AG09309 (cell line): ENCODE data around the gene ZNF670.

Experiments used
- DNase-seq: peaks from one replicate; pipeline ENCODE4 v3.0.0-alpha.2; 2010; ENCODE audit warnings: low read depth
- H3K4me3 ChIP-seq: 2 replicates; pipeline ENCODE4 v1.5.1; 2011; ENCODE audit warnings: mild to moderate bottlenecking, low read depth, low read length, moderate library complexity; ENCODE audit not compliant: control insufficient read depth
- CTCF ChIP-seq: IDR thresholded peaks from 2 replicates; pipeline ENCODE4 v1.5.1; 2011; ENCODE audit warnings: mild to moderate bottlenecking, low read depth, low read length, inconsistent platforms; ENCODE audit not compliant: insufficient read depth, control insufficient read depth; ENCODE audit errors: missing control alignments

ZNF670 gene

GRCh38 chr1:247090455-247090854 is 11.8 kb upstream of the ZNF670 start:
- H3K4me3 ChIP-seq: no peak overlapping the region
- DNase-seq: no peak
- TF ChIP-seq CTCF: no peak

GRCh38 chr1:247089616-247090375 is 11.2 kb upstream of the ZNF670 start:
- TF ChIP-seq CTCF: no peak
- DNase-seq: no peak
- H3K4me3 ChIP-seq: no peak overlapping the region

- no peak overlapping the region for H3K4me3 ChIP-seq
- TF ChIP-seq CTCF: no peak
- no peak for DNase-seq
Measured at GRCh38 chr1:247088967-247089366, 10.4 kb upstream of the ZNF670 start.

GRCh38 chr1:247087256-247087655 is 8.6 kb upstream of the ZNF670 start:
- DNase-seq: no peak
- no peak for TF ChIP-seq CTCF
- no peak overlapping the region for H3K4me3 ChIP-seq

GRCh38 chr1:247085310-247085709 is 6.7 kb upstream of the ZNF670 start:
- no peak overlapping the region for H3K4me3 ChIP-seq
- DNase-seq: no peak
- TF ChIP-seq CTCF: no peak

GRCh38 chr1:247084771-247085170 is 6.2 kb upstream of the ZNF670 start:
- no peak for TF ChIP-seq CTCF
- DNase-seq: no peak
- H3K4me3 ChIP-seq: no peak overlapping the region
